HG03558 (cell line): Measurements from ENCODE around the gene ASXL1.
"Not testable (repeated sequence)": the region's sequence is repeated elsewhere in the genome, so short reads cannot be mapped to it uniquely, and the experiment has no call there.

ENCODE experiments used
- ATAC-seq: cut with Tn5 transposase; IDR thresholded peaks from one replicate; pipeline ENCODE4 v1.9.1; 2021; ENCODE audit warnings: moderate number of reproducible peaks; ENCODE audit not compliant: unreplicated experiment; ENCODE audit errors: extremely low read depth

ASXL1 gene

DNA sequence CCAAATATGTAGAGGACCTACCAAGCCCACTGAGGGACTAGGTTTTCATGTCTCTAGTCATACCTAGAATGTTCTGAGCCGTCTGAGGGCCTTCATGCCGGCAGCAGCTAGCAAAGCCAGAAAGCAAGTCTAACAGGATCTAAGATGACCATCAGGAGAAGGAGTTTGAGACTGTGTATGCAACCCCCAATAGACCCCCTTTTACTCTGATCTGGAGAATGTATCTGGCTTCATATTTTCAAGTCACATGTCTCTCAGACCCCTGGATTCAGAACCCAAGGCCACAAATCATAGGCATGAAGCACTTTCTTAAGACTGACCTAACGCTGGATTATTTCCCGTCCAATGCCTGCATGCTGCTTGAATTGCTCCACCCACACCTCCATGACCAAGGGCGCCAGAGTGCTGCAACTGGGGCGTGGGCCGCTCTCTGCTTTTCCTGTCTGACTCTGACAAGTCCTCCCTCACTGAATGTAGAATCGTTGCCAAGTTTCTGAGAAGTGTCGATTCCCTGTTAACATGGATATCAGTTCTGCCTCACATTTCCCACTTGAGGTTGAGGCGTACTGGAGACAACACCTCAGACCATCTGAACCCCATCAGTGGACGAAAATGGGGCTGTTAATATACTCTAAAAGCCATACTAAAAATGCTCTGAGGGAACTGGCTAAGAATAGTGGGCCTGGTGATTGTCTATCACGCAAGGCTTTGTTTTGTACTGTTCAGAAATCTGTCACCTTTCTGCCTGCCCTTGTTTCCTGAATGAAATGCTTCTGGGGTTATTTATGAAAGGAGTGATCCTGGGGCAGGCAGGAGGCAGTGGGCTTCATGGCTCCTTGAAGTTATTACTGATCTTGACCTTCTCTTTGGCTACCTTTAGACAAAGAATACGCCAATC lies 23.9 kb upstream of the ASXL1 start:
- no peak for ATAC-seq

DNA sequence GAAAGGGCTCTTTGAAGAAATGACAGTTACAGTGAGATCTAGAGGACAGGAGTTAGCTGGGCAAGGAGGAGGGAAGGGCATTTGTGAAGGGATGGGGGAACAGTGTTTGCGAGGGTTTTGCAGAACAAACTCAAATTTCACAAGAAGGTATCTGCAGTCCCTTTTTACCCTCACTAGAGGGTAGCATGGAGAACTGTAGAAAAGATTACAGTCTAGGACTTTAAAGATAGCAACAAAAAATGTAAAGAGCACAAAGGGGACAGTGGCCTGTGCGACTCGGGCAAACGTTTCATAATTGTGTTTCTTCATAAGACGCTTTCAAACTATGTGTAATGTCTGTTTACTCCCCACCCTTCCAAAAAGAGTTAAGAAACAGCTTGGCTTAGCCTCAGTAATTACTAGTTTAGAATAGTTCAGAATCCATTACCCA lies 21.2 kb upstream of the ASXL1 start:
- no peak for ATAC-seq

DNA sequence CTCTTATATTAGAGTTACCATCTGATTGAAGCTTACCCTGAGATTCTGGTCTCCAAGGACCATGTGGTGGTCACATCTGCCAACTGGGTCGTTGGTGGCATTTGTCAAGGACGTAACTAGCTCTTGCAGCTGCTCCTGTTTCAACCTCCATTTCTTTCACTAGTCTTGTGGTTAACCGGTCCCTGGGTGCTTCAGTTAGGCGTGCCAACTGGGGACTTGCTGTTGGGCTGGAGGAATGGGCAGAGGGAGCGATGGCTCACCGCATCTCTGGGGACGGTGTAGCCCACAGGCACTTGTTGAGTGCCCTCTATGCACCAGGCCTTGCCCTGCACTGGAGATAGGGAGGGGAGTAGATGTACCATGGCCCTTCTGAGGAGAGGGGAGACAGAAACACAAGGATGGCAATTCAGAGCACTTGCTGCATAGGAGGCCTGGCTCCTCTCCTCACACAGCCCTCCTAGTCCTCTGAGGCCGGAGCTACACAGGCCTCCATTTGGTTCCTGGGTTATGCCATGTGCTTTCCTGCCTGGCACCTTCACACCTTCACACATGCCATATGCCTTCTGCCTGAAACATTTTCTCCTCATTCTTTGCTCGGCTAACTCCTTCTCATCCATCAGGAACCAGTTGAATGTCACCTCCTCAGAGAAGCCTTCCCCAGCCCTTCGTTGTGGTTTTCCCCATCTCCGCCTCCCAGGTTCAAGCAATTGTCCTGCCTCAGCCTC lies 20.0 kb upstream of the ASXL1 start:
- ATAC-seq: no peak

DNA sequence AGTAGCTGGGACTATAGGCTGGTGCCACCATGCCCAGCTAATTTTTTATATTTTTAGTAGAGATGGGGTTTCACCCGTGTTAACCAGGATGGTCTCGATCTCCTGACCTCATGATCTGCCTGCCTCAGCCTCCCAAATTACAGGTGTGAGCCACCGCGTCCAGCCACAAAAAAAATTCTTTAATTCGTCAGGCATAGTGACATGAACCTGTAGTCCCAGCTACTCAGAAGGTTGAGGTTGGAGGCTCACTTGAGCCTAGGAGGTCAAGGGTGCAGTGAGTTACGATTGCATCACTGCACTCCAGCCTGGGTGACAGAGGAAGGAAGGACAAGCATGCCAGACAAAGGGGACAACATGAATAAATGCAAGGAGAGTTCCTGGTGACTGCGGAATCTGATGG lies 19.5 kb upstream of the ASXL1 start:
- no peak for ATAC-seq

DNA sequence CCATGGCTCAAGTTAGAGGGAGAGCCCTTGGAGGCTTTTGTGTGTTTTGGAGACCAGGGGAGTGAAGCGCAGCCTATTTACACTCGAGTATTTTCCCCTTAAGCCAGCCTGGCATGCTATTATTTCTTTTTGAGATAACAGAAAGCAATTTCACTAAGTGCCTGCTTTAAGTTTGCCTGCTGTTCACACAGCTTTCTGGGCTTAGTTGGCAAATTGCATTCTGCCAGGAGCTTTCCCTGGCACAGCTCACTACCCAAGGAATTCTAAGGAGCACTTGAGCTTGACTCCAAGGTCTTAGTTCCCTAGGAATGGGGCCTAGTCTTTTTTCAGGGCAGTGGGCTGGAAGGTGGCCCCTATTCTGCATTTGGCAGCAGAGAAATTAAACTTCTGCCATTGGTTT lies 19.0 kb upstream of the ASXL1 start:
- ATAC-seq: no peak

DNA sequence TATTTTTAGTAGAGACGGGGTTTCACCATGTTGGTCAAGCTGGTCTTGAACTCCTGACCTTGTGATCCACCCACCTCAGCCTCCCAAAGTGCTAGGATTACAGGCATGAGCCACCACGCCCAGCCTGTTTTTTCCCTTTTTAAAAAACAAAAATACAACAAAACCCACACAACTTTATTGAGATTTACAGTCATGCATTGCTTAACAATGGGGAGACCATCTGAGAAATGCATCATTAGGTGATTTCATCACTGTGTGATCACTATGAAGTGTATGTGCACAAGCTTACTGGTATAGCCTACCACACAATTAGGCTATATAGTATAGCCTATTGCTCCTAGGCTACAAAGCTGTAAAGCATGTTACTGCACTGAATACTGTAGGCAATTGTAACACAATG lies 17.1 kb upstream of the ASXL1 start:
- not testable (repeated sequence) for ATAC-seq

DNA sequence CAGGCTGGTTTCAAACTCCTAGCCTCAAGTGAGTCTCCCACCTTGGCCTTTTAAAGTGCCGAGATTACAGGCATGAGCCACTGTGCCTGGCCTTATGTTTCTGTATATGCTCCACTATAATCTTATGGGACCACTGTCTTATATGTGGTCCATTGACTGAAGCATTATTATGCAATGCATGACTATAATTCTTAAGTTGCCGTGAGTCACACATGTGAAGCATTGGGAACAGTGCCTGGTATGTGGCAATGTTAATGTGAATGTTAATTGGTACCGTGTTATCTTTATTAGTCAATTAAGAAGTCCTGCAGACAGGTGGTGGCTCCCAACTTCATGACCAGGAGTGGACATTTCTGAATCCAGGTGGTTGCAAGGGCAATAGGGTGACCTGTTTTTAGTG lies 14.7 kb upstream of the ASXL1 start:
- ATAC-seq: no peak

DNA sequence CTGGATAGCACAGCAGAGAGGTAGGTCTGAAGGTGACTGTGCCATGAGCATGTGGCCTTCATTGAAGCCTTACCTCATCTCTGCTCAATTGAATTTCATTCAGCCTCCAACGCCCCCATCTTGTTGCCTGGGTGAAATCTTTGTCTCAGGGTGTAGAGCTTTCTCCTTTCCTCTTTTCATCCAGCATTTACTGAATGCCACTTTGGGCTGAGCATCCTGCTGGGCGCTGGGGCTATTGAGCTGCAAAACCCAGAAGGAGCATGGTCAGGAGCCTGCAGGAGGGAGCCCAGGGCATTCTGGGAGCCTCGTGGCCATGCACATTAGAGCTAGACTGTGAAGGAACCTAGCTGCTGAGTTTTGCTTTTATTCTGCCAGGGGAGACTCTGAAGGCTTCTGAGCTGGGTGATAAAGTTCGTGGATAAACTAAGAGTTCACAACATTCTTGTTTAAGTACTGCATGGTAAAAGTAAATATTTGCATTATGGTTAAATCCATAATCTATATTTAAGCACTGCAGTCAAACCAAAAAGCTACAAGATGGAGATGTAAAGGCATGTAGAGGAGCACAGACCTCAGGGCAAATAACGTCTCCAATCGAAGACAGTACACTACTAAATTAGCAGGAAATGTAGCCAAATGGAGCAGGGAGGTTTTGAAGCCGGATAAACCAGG lies 13.2 kb upstream of the ASXL1 start:
- ATAC-seq: no peak

DNA sequence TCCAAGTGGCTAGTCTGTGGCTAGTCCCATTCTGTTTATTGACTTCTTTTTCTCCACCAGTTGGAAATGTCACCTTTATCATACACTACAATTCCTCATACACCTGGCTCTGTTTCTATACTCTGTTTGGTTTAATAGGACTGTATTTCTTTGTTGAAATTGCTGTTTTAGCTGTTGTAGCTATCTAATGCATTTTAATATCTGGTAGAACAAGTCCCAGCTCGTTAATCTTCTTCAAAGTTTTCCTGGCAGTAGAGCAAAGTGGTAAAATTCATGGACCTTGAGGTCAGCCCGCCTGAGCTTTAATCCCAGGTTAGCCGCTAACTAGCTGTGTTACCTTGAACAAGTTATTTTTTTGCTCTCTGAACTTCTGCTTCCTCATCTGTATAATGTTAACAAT lies 9.9 kb upstream of the ASXL1 start:
- ATAC-seq: no peak

DNA sequence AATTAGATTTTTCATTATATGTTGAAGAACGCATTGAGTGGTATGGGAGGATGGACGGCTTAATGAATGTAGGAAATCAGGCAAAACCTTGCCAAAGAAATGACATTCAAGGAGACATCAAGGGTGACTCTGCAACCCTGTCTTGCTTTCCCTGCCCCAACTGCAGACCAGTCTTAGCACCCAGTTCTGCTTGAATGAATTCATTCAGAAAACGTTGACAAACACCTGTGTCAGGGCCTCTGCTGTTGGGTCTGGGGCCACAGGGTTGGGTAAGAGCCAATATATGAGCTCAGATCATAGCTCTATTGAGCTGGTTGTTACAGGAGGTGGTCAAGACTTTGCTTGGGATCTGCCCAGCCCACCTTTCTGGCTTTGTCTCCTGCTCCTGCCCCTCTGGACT lies 7.7 kb upstream of the ASXL1 start:
- ATAC-seq: no peak

DNA sequence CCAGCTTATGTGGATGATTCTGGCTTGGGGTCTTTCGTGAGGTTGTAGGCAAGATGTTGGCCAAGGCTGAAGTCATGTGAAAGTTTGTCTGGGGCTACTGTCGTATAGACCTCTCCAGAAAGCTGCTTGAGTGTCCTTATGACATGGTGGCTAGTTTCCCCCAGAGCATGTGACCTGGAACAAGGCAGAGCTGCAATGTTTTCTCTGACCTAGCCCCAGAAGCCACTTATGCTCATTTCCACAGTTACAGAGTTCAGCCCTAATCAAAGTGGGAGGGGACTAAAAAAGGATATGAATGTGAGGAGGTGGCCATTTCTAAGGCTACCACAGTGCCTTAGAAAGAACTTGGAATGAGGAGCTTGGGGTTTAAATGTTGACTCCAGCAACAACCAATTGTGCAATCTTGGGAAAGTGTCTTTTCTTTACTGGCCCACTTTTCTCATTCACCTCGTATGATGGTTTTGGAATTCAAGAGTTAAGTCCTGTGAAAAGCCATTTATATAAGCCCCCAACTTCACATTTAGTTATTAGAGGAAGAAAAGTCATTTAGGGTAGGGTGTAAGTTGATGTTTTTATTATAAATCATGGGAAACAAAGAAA lies 5.9 kb upstream of the ASXL1 start:
- no peak for ATAC-seq

DNA sequence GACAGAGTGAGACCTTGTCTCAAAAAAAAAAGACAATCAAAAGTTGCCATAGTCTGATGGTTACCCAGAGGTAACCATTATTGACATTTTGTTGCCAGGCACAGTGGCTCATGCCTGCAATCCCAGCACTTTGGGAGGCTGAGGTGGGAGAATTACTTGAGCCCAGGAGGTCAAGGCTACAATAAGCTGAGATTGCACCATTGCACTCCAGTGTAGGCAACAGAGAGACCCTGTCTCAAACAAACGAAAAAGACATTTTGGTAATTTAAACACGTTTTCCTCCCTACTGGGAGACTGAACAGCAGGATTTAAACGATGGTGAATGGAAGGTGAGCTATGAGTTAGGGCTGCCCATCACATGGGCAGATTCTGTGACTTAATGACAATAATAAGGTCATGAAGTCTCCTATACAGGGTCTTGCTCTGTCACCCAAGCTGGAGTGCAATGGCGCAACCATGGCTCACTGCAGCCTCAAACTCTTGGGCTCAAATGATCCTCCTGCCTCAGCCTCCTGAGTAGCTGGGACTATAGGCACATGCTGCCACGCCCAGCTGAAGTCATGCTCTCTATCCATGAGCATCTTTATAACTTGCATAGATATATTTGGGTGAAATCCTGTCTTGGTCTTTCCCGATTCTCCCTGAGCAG lies 4.2 kb upstream of the ASXL1 start:
- no peak for ATAC-seq

DNA sequence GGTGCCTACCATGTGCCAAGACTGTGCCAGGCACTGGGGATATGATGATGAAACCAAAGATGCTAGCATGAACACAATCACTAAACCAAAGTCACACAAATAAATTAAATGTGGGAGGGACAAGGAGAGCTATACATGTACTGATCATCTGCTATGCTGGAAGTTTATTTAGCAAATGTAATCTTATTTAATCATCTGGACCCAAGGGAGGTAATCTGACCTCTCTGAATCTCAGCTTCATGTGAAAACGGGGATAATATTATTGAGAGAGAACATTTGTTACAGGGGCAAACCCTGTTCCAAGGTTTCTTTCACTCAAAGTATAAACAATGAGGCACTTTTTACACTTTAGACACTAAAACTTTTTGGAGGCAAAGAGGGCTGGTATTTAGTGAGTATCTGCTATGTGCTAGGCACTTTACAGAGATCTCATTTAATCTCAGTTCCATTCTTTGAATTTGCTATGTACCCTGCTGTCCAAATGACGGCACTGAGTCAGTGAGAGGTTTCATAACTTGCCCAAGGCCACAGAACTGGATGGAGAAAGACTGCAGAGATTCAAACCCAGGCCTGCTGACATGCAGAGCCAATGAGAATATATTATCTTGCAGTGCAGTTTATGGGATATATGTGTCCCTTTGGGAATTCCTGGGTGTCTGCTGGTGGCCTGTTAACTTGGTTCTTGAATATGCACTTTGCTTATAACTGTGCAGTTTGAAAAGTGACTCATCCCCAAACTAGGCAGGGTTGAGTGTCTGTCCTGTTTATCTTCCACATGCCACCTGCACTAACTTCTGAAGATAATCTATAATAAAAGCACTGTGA lies 3.3 kb upstream of the ASXL1 start:
- ATAC-seq: no peak

DNA sequence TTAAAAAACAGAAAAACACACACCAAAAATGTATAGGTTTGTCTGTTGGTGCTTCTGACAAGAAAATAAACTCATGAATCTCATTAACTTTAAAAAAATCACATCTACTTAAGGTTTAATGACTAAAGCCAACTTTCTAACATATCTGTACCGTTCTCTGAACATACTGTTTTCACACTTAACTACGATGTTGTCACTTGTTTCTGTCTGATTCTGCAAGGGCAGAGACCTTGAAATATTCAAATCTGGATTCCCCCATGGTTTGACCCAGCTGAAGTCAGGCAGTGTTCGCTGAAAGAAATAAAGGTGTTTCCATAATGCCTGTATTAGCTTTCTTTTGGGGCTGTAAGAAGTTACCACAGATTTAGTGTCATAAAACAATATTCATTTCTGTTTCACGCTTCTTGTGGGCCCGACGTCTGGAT lies 2.7 kb upstream of the ASXL1 start:
- ATAC-seq: no peak

DNA sequence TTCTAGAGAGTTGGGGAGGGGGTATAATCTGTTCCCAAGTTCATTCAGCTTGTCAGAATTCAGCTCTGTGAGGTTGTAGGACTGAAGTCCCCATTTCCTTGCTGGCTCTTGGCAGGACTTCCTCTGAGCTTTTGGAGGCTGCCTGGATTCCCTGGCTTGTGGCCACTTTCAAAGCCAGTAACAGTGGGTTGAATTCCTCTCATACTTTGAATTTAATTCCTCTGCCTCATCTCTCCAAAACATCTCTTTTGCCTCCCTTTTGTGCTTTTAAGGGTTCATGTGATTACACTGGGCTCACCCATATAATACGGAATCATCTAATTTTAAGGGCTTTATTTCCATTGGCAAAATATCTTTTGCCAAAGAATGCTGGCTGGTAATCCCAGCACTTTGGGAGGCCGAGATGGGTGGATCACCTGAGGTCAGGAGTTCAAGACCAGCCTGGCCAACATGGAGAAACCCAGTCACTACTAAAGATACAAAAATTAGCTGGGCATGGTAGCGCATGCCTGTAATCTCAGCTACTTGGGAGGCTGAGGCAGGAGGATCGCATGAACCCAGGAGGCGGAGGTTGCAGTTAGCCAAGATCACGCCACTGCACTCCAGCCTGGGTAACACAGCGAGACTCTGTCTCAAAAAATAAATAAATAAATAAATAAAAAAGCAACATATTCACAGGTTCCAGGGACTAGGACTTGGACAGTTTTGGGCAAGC lies 2.1 kb upstream of the ASXL1 start:
- ATAC-seq: not testable (repeated sequence)

DNA sequence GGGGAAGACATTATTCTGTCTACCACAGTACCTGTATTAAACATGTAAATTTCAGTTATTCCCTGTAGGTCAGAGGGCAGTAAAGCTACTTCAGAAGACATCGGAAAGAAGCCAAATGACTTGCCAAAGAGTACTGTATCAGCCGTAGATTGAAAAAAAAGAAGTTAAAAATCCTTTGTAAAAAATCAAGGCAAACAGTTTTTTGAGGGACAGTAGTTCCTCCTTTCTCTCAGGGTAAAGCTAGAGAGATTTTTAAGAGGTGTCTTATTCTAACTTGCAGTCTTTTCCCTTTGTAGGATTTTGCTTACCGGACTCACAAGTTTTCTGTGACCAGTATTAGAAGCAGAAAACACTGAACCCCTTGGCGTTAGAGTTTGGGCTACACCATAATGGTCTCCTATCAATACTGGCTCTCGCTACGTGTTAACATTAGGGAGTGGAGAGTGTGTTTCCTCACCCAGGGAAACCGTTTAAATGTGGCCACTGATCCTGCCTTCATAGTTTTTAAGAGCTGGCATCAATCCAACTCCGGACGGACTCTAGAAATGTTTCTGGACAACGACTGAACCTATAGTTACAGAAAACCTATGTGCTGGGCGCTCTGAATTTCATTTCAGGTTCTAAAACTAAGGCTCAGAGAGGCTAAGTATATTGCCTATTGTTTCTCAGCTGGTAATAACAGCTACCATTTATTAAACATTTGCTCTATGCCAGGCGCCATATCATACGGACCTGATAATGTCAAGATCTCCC lies 1.3 kb upstream of the ASXL1 start:
- no peak for ATAC-seq

DNA sequence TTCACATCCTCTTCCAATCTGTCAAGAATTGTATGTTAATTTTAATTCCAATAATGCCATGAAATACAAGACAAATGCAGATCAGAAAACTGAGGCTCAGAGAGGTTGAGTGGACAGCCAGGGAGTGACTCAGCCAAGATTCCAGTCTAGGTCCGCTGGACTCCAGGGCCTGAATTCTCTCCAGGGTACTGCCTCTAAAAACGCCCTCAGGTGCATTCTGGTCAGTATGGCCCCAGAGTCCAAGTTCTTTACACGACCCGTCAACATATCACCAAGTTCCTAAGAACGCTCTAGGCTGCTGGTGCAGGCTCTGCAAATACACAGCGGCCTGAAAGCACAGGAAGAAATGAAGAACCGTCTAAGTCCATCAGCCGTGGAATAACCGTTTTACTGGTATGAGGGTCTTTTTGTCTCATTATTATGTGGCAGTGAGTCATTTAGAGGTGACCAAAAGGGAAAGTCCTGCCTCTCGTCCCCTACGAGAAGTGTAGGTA lies 709 bp upstream of the ASXL1 start:
- peak; percentile 19 for ATAC-seq

DNA sequence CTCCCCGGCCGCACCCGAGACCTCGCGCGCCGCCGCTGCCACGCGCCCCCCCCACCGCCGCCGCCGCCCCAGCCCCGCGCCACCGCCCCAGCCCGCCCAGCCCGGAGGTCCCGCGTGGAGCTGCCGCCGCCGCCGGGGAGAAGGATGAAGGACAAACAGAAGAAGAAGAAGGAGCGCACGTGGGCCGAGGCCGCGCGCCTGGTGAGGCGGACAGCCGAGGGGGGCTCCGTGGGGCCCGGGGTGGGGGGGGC lies 426 bp downstream of the ASXL1 start:
- no peak for ATAC-seq
